Measurements from ENCODE around the gene TRERF1. TPM values are rescaled to one million over a fixed set of nuclear protein-coding genes. Genes with fewer than 3 reads are reported as not detected.

The TRERF1 gene
- total and polyA plus RNA-seq, 2 experiments from 2014 or later, result 3.2 to 5.1 TPM

GRCh38 chr6:42387336-42387735 is 64.4 kb downstream of the TRERF1 start:
- Histone ChIP-seq H3K4me2 (no peak overlapping the region), H3K9me3 (ENCODE audit: low read depth) (no peaks in the 10 kb centered on the region), H3K27ac (no peak overlapping the region), H4K20me1 (ENCODE audit: insufficient read depth, poor library complexity, severe bottlenecking) (peaks cover 9% of the 10 kb centered on the region), H3K4me3 (no peak overlapping the region), H2AFZ (no peak overlapping the region), H3K9me2 (replicated peaks; ENCODE audit: insufficient read depth) (no peaks in the 10 kb centered on the region), H3K4me1 (ENCODE audit: insufficient read depth) (no peaks in the 10 kb centered on the region), H3K27me3 (no peaks in the 10 kb centered on the region), H3K79me2 (peaks cover 55% of the 10 kb centered on the region), H3K36me3 (replicated peaks; ENCODE audit: insufficient read depth, low read depth) (no peaks in the 10 kb centered on the region)
- WGBS (ENCODE audit: low lambda C conversion rate, missing lambda C conversion rate), result 96% methylated on average over 4 of the region's 4 CpGs
- no peak for DNase-seq (ENCODE audit: low spot score)
- TF ChIP-seq EZH2phosphoT487 (IDR thresholded peaks at IDR 0.05; ENCODE audit: low read depth, severe bottlenecking, unreplicated experiment) (no peak), CTCF (IDR thresholded peaks at IDR 0.05; ENCODE audit: poor library complexity) (no peak), EZH2 (IDR thresholded peaks at IDR 0.05; ENCODE audit: borderline replicate concordance) (no peak)

- Histone ChIP-seq H3K36me3 (replicated peaks; ENCODE audit: insufficient read depth, low read depth) (no peaks in the 10 kb centered on the region), H3K27ac (no peak overlapping the region), H3K79me2 (peaks cover 42% of the 10 kb centered on the region), H4K20me1 (ENCODE audit: insufficient read depth, poor library complexity, severe bottlenecking) (peaks cover 9% of the 10 kb centered on the region), H3K4me3 (no peak overlapping the region), H3K4me2 (no peak overlapping the region), H3K9me3 (ENCODE audit: low read depth) (no peaks in the 10 kb centered on the region), H2AFZ (no peak overlapping the region), H3K9me2 (replicated peaks; ENCODE audit: insufficient read depth) (no peaks in the 10 kb centered on the region), H3K27me3 (no peaks in the 10 kb centered on the region), H3K4me1 (ENCODE audit: insufficient read depth) (no peaks in the 10 kb centered on the region)
- DNase-seq (ENCODE audit: low spot score), result no peak
- TF ChIP-seq CTCF (IDR thresholded peaks at IDR 0.05; ENCODE audit: poor library complexity) (no peak), EZH2 (IDR thresholded peaks at IDR 0.05; ENCODE audit: borderline replicate concordance) (no peak), EZH2phosphoT487 (IDR thresholded peaks at IDR 0.05; ENCODE audit: low read depth, severe bottlenecking, unreplicated experiment) (no peak)
- 93% methylated on average over 5 of the region's 5 CpGs for WGBS (ENCODE audit: low lambda C conversion rate, missing lambda C conversion rate)
Observed at GRCh38 chr6:42385339-42385738, 66.4 kb downstream of the TRERF1 start.

- Histone ChIP-seq H3K36me3 (replicated peaks; ENCODE audit: insufficient read depth, low read depth) (no peaks in the 10 kb centered on the region), H3K27me3 (no peaks in the 10 kb centered on the region), H3K79me2 (peaks cover 45% of the 10 kb centered on the region), H2AFZ (no peak overlapping the region), H4K20me1 (ENCODE audit: insufficient read depth, poor library complexity, severe bottlenecking) (peaks cover 9% of the 10 kb centered on the region), H3K4me3 (no peak overlapping the region), H3K27ac (no peak overlapping the region), H3K4me1 (ENCODE audit: insufficient read depth) (no peaks in the 10 kb centered on the region), H3K4me2 (no peak overlapping the region), H3K9me2 (replicated peaks; ENCODE audit: insufficient read depth) (no peaks in the 10 kb centered on the region), H3K9me3 (ENCODE audit: low read depth) (no peaks in the 10 kb centered on the region)
- no peak for DNase-seq (ENCODE audit: low spot score)
- 95% methylated on average over 6 of the region's 6 CpGs for WGBS (ENCODE audit: low lambda C conversion rate, missing lambda C conversion rate)
- TF ChIP-seq EZH2phosphoT487 (IDR thresholded peaks at IDR 0.05; ENCODE audit: low read depth, severe bottlenecking, unreplicated experiment) (no peak), EZH2 (IDR thresholded peaks at IDR 0.05; ENCODE audit: borderline replicate concordance) (no peak), CTCF (IDR thresholded peaks at IDR 0.05; ENCODE audit: poor library complexity) (no peak)
Observed at GRCh38 chr6:42383421-42384205, 68.1 kb downstream of the TRERF1 start.
